Measurements from ENCODE around the gene TLK2.

TLK2 gene

GRCh38 chr17:62660629-62661118, 182.0 kb downstream of the TLK2 start:
- H3K4me1 ChIP-seq: no peaks in the 10 kb centered on the region
- H3K4me3 ChIP-seq: no peak overlapping the region
- H3K36me3 ChIP-seq: peaks cover 0 to 7% (median 0%) of the 10 kb centered on the region in 3 donors
- H3K27ac ChIP-seq: no peak overlapping the region
- peaks cover 0 to 6% (median 6%) of the 10 kb centered on the region in 3 donors for H3K9me3 ChIP-seq
- intact Hi-C loops (cut with DNase I; ENCODE audit: low total_unique reads): no loop called here
- no peak for TF ChIP-seq CTCF (IDR thresholded peaks at IDR 0.05)
- DNase-seq: no peak
- H3K27me3 ChIP-seq: no peaks in the 10 kb centered on the region

- Histone ChIP-seq H3K36me3 (peaks cover 0 to 7% (median 0%) of the 10 kb centered on the region in 3 donors), H3K9me3 (peaks cover 0 to 6% (median 6%) of the 10 kb centered on the region in 3 donors), H3K4me1 (no peaks in the 10 kb centered on the region), H3K4me3 (no peak overlapping the region), H3K27ac (no peak overlapping the region), H3K27me3 (no peaks in the 10 kb centered on the region)
- TF ChIP-seq CTCF (IDR thresholded peaks at IDR 0.05): no peak
- DNase-seq: no peak
- intact Hi-C loops (cut with DNase I; ENCODE audit: low total_unique reads): no loop called here
These were observed 182.7 kb downstream of the TLK2 start for GRCh38 chr17:62661337-62661736.

- H3K4me1 ChIP-seq: no peaks in the 10 kb centered on the region
- no peak for DNase-seq
- TF ChIP-seq CTCF (IDR thresholded peaks at IDR 0.05): no peak
- H3K36me3 ChIP-seq: peaks cover 0 to 22% (median 10%) of the 10 kb centered on the region in 3 donors
- H3K27ac ChIP-seq: no peak overlapping the region
- H3K4me3 ChIP-seq: no peak overlapping the region
- intact Hi-C loops (cut with DNase I; ENCODE audit: low total_unique reads): no loop called here
- peaks cover 0 to 6% (median 6%) of the 10 kb centered on the region in 3 donors for H3K9me3 ChIP-seq
- H3K27me3 ChIP-seq: no peaks in the 10 kb centered on the region
These were observed 184.2 kb downstream of the TLK2 start for GRCh38 chr17:62662855-62663254.
